ENCODE data around the gene TMTC2.
"Not testable (repeated sequence)": the region's sequence is repeated elsewhere in the genome, so short reads cannot be mapped to it uniquely, and the experiment has no call there.

Gene TMTC2

GRCh38 chr12:83097643-83098342 is 411.1 kb downstream of the TMTC2 start:
- no peak for DNase-seq

DNA sequence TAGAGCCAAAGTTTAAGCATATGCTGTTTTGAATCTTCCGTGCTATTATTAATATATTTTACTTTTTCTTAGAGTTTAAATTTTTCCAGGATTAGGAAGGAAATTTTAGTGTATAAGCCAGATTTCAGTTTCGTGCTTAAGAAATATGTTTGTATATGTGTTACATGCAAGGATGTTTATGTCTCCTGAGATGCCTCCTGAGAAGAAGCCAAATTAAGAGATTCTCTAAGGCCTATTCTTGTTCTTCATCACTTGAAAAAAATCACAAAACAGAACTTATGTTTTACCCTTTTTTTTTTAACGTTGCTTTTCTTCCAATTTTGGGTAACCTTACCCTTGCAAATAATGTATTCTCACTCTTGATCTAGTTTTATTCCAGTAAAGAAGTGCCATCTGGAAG is 412.7 kb downstream of the TMTC2 start:
- DNase-seq, result no peak

- no peak for DNase-seq
Observed at GRCh38 chr12:83102499-83102898, 415.8 kb downstream of the TMTC2 start.

DNA sequence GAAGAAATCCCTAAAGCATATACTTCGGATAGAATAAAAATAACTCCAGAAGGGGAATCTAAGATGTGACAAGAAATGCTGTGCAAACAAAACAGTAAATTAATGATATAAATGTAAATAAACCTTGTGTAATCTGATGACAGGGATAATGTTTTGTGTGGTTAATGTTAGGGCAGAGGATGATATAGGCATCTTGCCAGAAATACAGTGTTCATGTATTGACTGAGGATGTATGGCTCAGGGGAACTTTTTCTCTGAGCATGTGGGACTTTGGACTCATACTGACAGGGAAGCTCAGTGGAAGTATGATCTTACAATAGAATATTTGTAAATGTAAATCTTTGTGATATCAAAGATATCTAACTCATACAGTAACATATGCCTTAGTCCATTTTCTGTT is 420.2 kb downstream of the TMTC2 start:
- no peak for DNase-seq

GRCh38 chr12:83110424-83110823 is 423.7 kb downstream of the TMTC2 start:
- DNase-seq, result no peak

DNA sequence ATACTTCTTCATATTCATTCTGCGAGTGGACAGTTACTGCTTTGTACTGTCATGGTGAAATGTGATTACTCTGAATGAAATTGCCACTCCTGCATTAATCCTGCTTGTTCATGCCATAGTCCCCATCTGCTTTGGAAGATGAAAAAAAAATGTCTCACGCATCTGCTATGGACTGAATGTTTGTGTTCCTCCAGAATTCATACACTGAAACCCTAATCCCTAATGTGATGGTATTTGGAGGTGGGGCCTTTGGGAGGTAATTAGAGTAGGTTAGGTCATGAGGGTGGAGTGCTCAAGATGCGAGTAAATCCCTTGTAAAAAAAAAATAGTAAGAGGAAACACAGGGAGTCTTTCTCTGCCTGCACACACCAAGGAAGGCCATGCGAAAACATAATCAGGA is 427.2 kb downstream of the TMTC2 start:
- no peak for DNase-seq

DNA sequence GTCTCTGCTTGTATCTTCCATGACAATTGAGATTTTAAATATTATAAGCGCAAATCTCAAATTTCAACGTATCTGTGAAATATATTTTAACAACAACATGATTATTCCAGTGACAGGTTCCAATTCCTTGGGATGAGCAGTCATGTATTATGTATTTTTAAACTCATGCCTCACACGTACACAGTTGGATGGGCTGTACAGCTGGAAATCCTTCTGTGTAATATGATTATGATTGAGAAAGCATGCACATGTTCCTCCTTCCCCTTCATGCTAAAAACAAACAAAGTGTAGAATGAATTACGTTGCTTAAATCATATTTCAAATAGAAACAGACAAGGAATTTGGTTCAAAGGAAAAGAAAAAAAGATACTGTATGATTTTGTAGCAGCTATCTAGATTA is 428.3 kb downstream of the TMTC2 start:
- no peak for DNase-seq

DNA sequence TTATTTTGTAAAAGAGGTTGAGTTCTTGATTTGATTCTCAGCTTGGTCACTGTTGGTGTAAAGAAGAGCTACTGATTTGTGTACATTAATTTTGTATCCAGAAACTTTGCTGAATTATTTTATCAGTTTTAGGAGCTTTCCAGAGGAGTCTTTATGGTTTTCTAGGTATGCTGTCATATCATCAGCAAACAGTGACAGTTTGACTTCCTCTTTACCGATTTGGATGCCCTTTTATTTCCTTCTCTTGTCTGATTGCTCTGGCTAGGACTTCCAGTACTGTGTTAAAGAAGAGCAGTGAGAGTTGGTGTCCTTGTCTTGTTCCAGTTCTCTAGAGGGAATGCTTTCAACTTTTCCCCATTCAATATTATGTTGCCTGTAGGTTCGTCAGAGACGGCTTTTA is 431.2 kb downstream of the TMTC2 start:
- DNase-seq, result not testable (repeated sequence)

GRCh38 chr12:83121897-83122622 is 435.4 kb downstream of the TMTC2 start:
- DNase-seq, result no peak

GRCh38 chr12:83122623-83122934 is 435.9 kb downstream of the TMTC2 start:
- DNase-seq, result no peak

DNA sequence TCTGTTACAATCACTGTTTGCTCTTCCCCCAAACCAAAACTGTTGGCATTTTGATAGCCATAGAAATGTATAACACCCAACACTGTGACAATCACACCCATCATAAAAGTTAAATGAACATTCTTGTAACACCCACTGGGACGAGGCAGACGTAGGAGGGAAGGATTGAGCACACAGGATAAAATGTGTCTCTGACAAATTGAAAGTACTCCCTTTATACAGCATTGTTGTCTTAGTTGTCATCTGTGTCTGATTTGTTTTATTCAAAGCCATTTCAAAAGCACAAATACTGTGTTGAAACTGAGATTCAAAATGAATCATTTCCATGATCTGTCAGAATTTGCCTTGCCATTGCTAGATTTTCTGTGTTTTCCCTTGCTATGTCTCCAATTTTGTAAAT is 436.3 kb downstream of the TMTC2 start:
- no peak for DNase-seq

GRCh38 chr12:83128540-83128939 is 441.8 kb downstream of the TMTC2 start:
- DNase-seq, result no peak

- DNase-seq, result no peak
Observed at GRCh38 chr12:83130178-83130577, 443.5 kb downstream of the TMTC2 start.

DNA sequence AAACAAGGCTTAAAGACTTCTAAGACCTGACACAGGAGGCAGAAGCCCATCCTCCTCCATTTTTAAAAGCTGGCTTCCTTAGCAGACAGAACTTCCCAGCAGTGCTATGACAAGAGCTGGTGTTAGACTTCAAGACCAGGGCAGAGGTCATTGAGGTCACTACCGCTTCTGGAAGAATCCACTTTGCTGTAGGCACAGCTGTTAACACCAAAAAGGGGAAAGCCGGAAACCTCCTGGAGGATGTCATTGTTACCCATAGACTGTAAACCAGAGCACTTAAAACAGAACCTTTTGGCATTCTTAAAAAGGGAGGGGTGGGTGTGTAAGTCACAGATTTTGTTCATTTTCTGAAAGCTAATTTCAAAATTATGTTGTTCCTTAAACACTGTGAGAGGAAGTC is 445.7 kb downstream of the TMTC2 start:
- DNase-seq, result no peak

DNA sequence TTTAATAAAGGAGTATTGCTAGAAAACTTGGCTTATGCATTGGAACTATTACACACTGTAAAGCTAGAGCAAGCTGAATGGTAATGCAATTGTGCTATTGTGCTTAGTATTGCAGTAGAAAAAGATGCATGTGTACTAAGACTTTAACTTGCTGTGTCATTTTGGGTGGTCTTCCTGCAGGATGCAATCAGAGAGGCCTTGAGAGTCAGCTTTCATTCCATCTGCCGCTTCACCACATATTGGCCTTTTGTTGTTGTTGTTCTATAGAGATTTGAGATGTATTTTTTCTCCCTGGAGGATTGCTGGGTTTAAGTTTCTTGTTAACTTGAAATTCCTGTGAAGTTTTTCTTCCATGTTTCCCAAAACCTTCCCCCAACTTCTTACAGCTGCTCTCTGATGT is 449.7 kb downstream of the TMTC2 start:
- no peak for DNase-seq

- no peak for DNase-seq
Observed at GRCh38 chr12:83140135-83140534, 453.4 kb downstream of the TMTC2 start.

DNA sequence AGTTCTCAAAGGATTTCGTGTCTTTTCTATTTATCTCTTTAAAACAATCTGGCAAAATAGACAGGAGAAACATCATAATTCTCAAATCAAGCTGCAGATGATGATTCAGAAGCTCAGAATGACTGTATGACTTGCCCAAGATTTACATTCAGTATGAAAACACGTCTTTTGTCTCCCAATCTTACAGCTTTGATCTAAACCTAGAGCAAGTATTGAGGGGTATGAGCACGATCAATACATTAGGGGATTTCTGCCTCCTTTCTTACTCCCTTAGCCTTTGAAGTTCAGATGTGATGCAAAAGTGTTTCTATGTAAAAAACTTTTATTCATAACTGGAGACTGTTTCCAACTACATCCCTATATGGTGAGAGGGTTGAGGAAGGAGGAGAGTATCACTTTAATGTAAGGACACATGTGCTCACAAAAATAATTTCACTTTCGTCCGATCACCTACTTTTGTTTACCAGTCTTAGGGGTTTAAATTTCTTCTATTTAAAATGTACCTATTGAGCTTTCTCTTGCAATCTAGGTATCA is 454.8 kb downstream of the TMTC2 start:
- no peak for DNase-seq

DNA sequence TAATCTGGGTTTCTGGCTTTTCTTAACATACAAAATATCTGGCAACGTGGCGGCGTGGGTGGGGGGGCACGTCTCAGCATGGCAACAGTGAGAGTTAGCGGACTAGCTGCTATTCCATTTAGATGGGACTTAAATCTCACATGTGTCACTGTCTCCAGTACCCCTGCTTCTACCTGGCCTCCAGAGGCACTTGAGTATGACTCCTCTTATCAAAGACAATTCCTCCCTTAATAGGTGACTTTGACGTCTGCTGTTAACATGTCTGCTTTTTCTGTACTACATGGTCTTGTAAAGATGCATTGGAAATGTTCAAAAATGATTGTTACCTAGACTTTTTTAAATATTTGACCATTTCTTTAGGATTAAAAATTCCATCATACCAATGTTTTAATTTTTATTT is 456.2 kb downstream of the TMTC2 start:
- DNase-seq, result no peak

DNA sequence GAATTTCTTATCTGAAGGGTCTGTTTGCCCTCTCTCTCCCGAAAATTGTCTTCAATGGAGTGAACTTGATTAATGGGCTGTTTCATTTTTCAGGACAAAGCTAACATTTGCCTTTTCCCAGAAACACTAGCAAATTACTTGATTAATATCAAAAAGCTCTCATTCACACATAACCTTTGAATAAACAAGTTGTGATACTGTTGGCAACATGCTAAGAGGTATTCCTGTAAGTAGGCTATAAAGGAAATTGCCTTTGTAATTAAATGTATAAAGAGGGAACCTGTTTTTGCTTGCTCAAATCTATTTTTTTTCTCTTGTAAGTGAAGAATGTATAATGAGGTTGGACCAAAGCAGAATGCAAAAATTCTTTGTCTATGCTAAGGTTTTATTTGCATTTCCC is 457.2 kb downstream of the TMTC2 start:
- no peak for DNase-seq

- no peak for DNase-seq
Observed at GRCh38 chr12:83145325-83145840, 458.7 kb downstream of the TMTC2 start.

DNA sequence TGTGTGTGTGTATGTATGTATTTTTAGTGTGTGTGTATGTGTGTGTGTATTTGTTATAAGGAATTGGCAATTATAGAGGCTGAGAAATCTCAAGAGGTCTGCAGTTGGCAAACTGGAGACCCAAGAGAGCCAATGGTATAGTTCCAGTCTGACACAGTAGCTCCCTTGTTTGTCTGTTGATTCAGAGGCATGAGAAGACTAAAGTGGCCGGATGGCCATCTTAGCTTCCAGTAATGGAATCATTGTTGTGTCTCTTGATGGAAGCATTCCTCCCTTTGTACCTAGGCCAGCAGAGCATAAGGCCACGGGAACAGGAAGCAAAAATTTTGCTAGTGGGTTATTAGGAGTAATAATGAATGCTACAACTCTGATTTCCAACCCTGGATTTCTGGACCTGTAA is 460.6 kb downstream of the TMTC2 start:
- DNase-seq, result no peak

DNA sequence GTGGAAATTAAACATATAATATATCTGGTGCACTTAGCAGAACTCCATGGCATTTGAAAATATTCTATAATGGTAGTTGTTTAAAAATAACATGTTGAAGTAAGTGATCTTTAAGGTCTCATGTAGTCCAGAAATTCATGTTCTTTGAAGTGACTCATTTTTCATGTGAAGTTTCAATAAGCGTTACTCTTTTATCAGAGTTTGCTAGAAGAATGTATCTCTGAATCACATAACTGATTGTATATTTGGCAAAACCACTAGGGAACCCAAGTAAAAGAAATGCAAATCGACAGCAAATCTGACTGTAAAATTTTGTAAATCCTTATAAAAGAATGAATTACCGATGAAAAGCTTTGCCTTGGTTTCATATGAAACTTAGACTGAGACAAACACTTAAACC is 463.3 kb downstream of the TMTC2 start:
- no peak for DNase-seq

- no peak for DNase-seq
Observed at GRCh38 chr12:83150465-83151189, 463.9 kb downstream of the TMTC2 start.

DNA sequence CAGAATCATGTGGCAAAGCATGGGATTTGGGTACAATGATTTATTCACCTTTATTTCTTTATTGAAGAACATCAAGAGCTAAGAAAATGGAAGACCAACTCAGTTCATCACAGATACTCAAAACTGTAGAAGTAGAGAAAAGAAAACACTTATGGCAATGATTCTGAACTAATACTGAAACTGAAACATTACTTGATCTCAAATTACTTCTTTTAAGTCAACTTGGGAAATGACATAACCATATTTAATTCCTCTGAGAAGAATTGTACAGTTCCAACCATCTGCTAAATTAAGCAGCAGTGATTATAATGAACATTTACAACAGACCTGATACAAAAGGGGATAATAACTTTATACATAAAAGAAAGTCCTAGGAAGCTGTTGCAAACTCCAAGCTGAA is 466.5 kb downstream of the TMTC2 start:
- DNase-seq, result no peak

Data from HCEC 1CT (cell line).